ENCODE measurements around the gene AP3S2.

AP3S2 gene

GRCh38 chr15:89830639-89831038 lies 63.2 kb downstream of the AP3S2 start:
- no peak for DNase-seq

- DNase-seq: no peak
Measured at GRCh38 chr15:89829616-89830440, 64.0 kb downstream of the AP3S2 start.

- no peak for DNase-seq
Measured at GRCh38 chr15:89829161-89829560, 64.6 kb downstream of the AP3S2 start.

- DNase-seq: no peak
Measured at GRCh38 chr15:89828281-89829145, 65.3 kb downstream of the AP3S2 start.

- no peak for DNase-seq
Measured at GRCh38 chr15:89827829-89828228, 66.0 kb downstream of the AP3S2 start.

GRCh38 chr15:89826671-89827655 lies 66.8 kb downstream of the AP3S2 start:
- DNase-seq: no peak

GRCh38 chr15:89825271-89825940 lies 68.4 kb downstream of the AP3S2 start:
- DNase-seq: no peak

- no peak for DNase-seq
Measured at GRCh38 chr15:89824607-89824867, 69.3 kb downstream of the AP3S2 start.

- no peak for DNase-seq
Measured at GRCh38 chr15:89823836-89824606, 69.8 kb downstream of the AP3S2 start.

- DNase-seq: no peak
Measured at GRCh38 chr15:89822951-89823711, 70.7 kb downstream of the AP3S2 start.

- no peak for DNase-seq
Measured at GRCh38 chr15:89822611-89822950, 71.2 kb downstream of the AP3S2 start.

GRCh38 chr15:89822026-89822425 lies 71.8 kb downstream of the AP3S2 start:
- DNase-seq: no peak

- no peak for DNase-seq
Measured at GRCh38 chr15:89820666-89821611, 72.9 kb downstream of the AP3S2 start.

- no peak for DNase-seq
Measured at GRCh38 chr15:89818287-89818686, 75.5 kb downstream of the AP3S2 start.

GRCh38 chr15:89817701-89818280 lies 76.0 kb downstream of the AP3S2 start:
- DNase-seq: no peak

- DNase-seq: no peak
Measured at GRCh38 chr15:89815769-89816168, 78.0 kb downstream of the AP3S2 start.

GRCh38 chr15:89814112-89814742 lies 79.6 kb downstream of the AP3S2 start:
- no peak for DNase-seq

- DNase-seq: no peak
Measured at GRCh38 chr15:89813381-89814111, 80.2 kb downstream of the AP3S2 start.

Measured in activated T-cell treated with anti-CD3 and anti-CD28 coated beads for 4 hours (primary cell).